Natural killer cell (primary cell): Measurements from ENCODE around the gene GNG5. TPM values are rescaled to one million over a fixed set of nuclear protein-coding genes. Genes with fewer than 3 reads are reported as not detected.
A peak's percentile ranks its signal among the peaks of the same experiment; 100 is the strongest.

ENCODE experiments used
- ATAC-seq, 3 donors: fragments of 150-1000 bp in 2 of 3; fragments of 200-7000 bp in 1 of 3; cut with Tn5 transposase; 1 replicate in 1 of 3; 2 replicates in 2 of 3; pipeline ENCODE4 v1.10.0; 2021; ENCODE audit warnings: mild to moderate bottlenecking in 2 of 3, moderate library complexity in 2 of 3
- DNase-seq, 2 donors: peaks; one replicate each; pipeline versions ENCODE4 v3.0.0 to v3.0.0-alpha.2; 2013 to 2021; ENCODE audit warnings: mixed read lengths in 1 of 2
- H3K27ac ChIP-seq: one replicate; pipeline ENCODE4 v1.5.1; 2013; ENCODE audit warnings: mild to moderate bottlenecking, low read length
- H3K27me3 ChIP-seq: one replicate; pipeline ENCODE4 v1.6.1; 2013; ENCODE audit warnings: low read length; ENCODE audit not compliant: control insufficient read depth, insufficient read depth
- H3K36me3 ChIP-seq: one replicate; pipeline ENCODE4 v1.6.1; 2013; ENCODE audit warnings: low read length; ENCODE audit not compliant: control insufficient read depth, insufficient read depth
- H3K4me1 ChIP-seq: one replicate; pipeline ENCODE4 v1.6.1; 2013; ENCODE audit warnings: low read length; ENCODE audit not compliant: control insufficient read depth, insufficient read depth
- H3K4me3 ChIP-seq: one replicate; pipeline ENCODE4 v1.5.1; 2013; ENCODE audit warnings: low read length
- H3K9me3 ChIP-seq: one replicate; pipeline ENCODE4 v1.6.1; 2013; ENCODE audit warnings: low read length; ENCODE audit not compliant: control insufficient read depth, insufficient read depth
- H3K27ac Mint-ChIP-seq, 2 donors: one replicate each; pipeline ENCODE4 v1.8.0; 2022; ENCODE audit warnings: mild to moderate bottlenecking in 2 of 2, mixed read lengths in 2 of 2, moderate library complexity in 1 of 2
- H3K27me3 Mint-ChIP-seq, 2 donors: one replicate each; pipeline ENCODE4 v1.8.0; 2022; ENCODE audit warnings: low read depth in 2 of 2, mixed read lengths in 2 of 2
- H3K36me3 Mint-ChIP-seq: one replicate; pipeline ENCODE4 v1.8.0; 2022; ENCODE audit warnings: mixed read lengths
- H3K4me1 Mint-ChIP-seq, 2 donors: one replicate each; pipeline ENCODE4 v1.8.0; 2022; ENCODE audit warnings: mixed read lengths in 2 of 2
- H3K4me3 Mint-ChIP-seq: one replicate; pipeline ENCODE4 v1.8.0; 2022; ENCODE audit warnings: mild to moderate bottlenecking, moderate library complexity, mixed read lengths
- H3K9me3 Mint-ChIP-seq, 2 donors: one replicate each; pipeline ENCODE4 v1.8.0; 2022; ENCODE audit warnings: mixed read lengths in 2 of 2
- WGBS: methylation state at CpG from one replicate; pipeline ENCODE4 v1.1.7; 2013; ENCODE audit warnings: missing lambda C conversion rate; ENCODE audit not compliant: insufficient coverage; 5-methylcytosine and 5-hydroxymethylcytosine counted together
- intact Hi-C: fragments of 100-400 bp; cut with micrococcal nuclease; formaldehyde crosslinking; loops from one replicate; pipeline ENCODE4 v1.14.2; 2022
- total RNA-seq, 4 donors: library from RNA; stranded (reverse); fragments of 120-200 nt in 1 of 4; gene quantifications; one replicate each; pipeline versions ENCODE4 v1.2.3 to v1.2.4, GENCODE V29; 2013 to 2022
- TF ChIP-seq, protein P1 (sequence below): fragments of 200-600 bp; IDR thresholded peaks from one replicate; pipeline ENCODE4 v1.8.0; 2022; ENCODE audit warnings: antibody characterized with exemption

GNG5 gene
- total RNA-seq, 3 donors from 2014 or later (not counting 1 experiment from before 2014, with no cell fraction given): 49.5 to 62.3 (median 57.5) TPM

DNA sequence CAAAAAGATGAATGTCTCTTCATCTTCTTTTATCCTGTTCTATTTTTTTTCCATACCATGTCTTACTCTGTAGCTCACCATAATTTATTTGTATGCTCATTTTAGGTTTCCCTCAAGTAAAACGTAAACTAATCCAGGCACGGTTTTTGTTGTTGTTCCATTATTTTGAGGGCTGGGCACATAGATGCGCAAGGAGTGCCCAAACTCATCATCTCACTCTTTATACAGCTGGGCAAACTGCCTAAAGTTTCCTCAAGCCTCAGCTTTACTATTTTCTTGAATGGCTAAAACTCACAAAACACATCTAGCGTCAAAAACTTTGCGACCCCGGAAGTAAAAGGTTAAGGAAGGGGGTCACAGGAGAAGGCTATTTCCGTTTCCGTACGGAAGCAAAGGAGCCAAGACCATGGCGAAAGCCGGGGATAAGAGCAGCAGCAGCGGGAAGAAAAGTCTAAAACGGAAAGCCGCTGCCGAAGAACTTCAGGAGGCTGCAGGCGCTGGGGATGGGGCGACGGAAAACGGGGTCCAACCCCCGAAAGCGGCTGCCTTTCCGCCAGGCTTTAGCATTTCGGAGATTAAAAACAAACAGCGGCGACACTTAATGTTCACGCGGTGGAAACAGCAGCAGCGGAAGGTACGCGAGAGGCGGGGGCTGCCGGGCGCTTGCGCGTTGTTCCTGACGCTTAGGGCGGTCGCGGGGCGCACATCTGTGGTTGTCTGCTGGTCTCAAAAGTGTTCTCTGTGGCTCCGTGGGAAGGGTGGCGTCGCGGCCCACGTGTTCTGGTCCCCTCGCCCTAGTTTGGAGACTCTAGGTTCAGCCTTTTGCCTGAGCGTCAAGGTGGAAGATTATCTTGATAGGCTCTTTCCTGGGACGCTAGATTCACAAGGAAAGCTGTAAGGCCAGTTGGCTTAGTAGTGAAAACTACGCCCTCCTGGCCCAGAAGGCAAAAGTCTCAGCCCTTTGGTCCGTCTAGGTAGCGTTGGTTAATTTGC is 27.2 kb downstream of the GNG5 start, which contains the start of gene RPF1:
Gene RPF1, plus strand, starts transcription at position 391 of the 993 bp plus-strand sequence. Its CDS starts 16 bp downstream, at position 407.
- H3K36me3 ChIP-seq: peaks cover 17% of the 10 kb centered on the region
- peaks cover 44 to 46% of the 10 kb centered on the region in 2 donors for H3K4me1 Mint-ChIP-seq
- peak; percentile 70 to 88 for DNase-seq

DNA sequence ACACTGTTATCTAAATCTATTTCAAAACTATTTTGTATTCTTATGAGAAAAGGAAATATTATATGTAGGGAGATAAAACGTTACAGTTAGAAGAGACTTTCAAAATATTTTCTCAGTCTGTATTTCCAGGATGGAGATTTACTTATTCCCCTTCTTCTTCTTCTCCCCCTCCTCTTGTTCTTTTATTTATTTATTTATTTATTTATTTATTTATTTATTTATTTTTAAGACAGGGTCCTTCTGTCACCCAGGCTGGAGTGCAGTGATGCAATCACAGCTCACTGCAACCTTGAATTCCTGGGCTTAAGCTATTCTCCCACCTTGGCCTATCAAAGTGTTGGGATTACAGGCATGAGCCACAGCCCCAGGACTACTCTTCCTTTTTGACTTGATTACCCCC is 30.2 kb downstream of the GNG5 start:
- no CpG with 5 or more reads among the region's 1 CpG for WGBS
- intact Hi-C loops: no loop called here
- no peak overlapping the region for H3K4me3 ChIP-seq

More for the DNA sequence above, 27.2 kb downstream of the GNG5 start, which contains the start of gene RPF1:
- intact Hi-C loops: loop anchor here (1.0 kb wide), 2 partner anchors 27 to 95 kb away; partner anchors contain the start of genes CTBS, GNG5 and SPATA1
- Mint-ChIP-seq H3K4me3 (peak within 1 kb of the TSS; percentile 100), H3K27me3 (peaks cover 24 to 40% of the 10 kb centered on the region in 2 donors), H3K27ac (peak within 1 kb of the TSS; percentile 99 to 100), H3K9me3 (peaks cover 0 to 2% of the 10 kb centered on the region in 2 donors), H3K36me3 (peaks cover 24% of the 10 kb centered on the region)
- TF ChIP-seq, protein P1, sequence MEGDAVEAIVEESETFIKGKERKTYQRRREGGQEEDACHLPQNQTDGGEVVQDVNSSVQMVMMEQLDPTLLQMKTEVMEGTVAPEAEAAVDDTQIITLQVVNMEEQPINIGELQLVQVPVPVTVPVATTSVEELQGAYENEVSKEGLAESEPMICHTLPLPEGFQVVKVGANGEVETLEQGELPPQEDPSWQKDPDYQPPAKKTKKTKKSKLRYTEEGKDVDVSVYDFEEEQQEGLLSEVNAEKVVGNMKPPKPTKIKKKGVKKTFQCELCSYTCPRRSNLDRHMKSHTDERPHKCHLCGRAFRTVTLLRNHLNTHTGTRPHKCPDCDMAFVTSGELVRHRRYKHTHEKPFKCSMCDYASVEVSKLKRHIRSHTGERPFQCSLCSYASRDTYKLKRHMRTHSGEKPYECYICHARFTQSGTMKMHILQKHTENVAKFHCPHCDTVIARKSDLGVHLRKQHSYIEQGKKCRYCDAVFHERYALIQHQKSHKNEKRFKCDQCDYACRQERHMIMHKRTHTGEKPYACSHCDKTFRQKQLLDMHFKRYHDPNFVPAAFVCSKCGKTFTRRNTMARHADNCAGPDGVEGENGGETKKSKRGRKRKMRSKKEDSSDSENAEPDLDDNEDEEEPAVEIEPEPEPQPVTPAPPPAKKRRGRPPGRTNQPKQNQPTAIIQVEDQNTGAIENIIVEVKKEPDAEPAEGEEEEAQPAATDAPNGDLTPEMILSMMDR: no peak
- peak; percentile 94 to 96 (median 95) for ATAC-seq
- WGBS: 6% methylated on average over 51 of the region's 51 CpGs
- Histone ChIP-seq H3K27me3 (peaks cover 5% of the 10 kb centered on the region), H3K4me1 (peaks cover 13% of the 10 kb centered on the region), H3K27ac (peak within 1 kb of the TSS; percentile 79), H3K4me3 (peak within 1 kb of the TSS; percentile 71), H3K9me3 (peaks cover 5% of the 10 kb centered on the region)

GRCh38 chr1:84467298-84467697 is 39.1 kb downstream of the GNG5 start:
- TF ChIP-seq, protein P1: no peak
- Mint-ChIP-seq H3K36me3 (no peaks in the 10 kb centered on the region), H3K27ac (no peak overlapping the region), H3K4me1 (no peaks in the 10 kb centered on the region), H3K27me3 (peaks cover 47 to 87% of the 10 kb centered on the region in 2 donors), H3K9me3 (no peaks in the 10 kb centered on the region), H3K4me3 (no peak overlapping the region)
- intact Hi-C loops: no loop called here
- Histone ChIP-seq H3K9me3 (no peaks in the 10 kb centered on the region), H3K4me1 (no peaks in the 10 kb centered on the region), H3K4me3 (no peak overlapping the region), H3K27ac (no peak overlapping the region), H3K36me3 (no peaks in the 10 kb centered on the region), H3K27me3 (peaks cover 19% of the 10 kb centered on the region)
- DNase-seq (no peak), ATAC-seq (no peak)

More for the DNA sequence above, 30.2 kb downstream of the GNG5 start:
- Histone ChIP-seq H3K27me3 (peaks cover 10% of the 10 kb centered on the region), H3K4me1 (peaks cover 11% of the 10 kb centered on the region), H3K36me3 (peaks cover 2% of the 10 kb centered on the region), H3K9me3 (peaks cover 5% of the 10 kb centered on the region), H3K27ac (no peak overlapping the region)
- Mint-ChIP-seq H3K4me3 (no peak overlapping the region), H3K27me3 (peaks cover 34 to 66% of the 10 kb centered on the region in 2 donors), H3K4me1 (peaks cover 25 to 27% of the 10 kb centered on the region in 2 donors), H3K36me3 (peaks cover 18% of the 10 kb centered on the region), H3K27ac (no peak overlapping the region), H3K9me3 (peaks cover 0 to 2% of the 10 kb centered on the region in 2 donors)
- TF ChIP-seq, protein P1: no peak
- DNase-seq (no peak), ATAC-seq (no peak)
